Esophagus (tissue), 2 donors: ENCODE data around the gene PSMD7. TPM values are rescaled to one million over a fixed set of nuclear protein-coding genes. Genes with fewer than 3 reads are reported as not detected.
"Not testable (repeated sequence)": the region's sequence is repeated elsewhere in the genome, so short reads cannot be mapped to it uniquely, and the experiment has no call there.

ENCODE experiments used
- H3K27ac ChIP-seq, 2 donors: one replicate each; pipeline ENCODE4 v1.5.1; 2013; ENCODE audit warnings: low read depth in 2 of 2, mild to moderate bottlenecking in 2 of 2, inconsistent platforms in 1 of 2, low read length in 1 of 2, moderate library complexity in 1 of 2
- H3K27me3 ChIP-seq, 2 donors: one replicate each; pipeline ENCODE4 v1.6.1; 2013; ENCODE audit warnings: low read length in 2 of 2, control low read depth in 1 of 2, mild to moderate bottlenecking in 1 of 2; ENCODE audit not compliant: insufficient read depth in 2 of 2, control insufficient read depth in 1 of 2
- H3K36me3 ChIP-seq, 2 donors: one replicate each; pipeline ENCODE4 v1.6.1; 2013; ENCODE audit warnings: low read length in 1 of 2; ENCODE audit not compliant: control insufficient read depth in 2 of 2, insufficient read depth in 2 of 2
- H3K4me1 ChIP-seq, 2 donors: one replicate each; pipeline ENCODE4 v1.6.1; 2013; ENCODE audit warnings: low read length in 1 of 2; ENCODE audit not compliant: control insufficient read depth in 2 of 2, insufficient read depth in 2 of 2
- H3K4me3 ChIP-seq, 2 donors: one replicate each; pipeline ENCODE4 v1.5.1; 2013; ENCODE audit warnings: low read length in 2 of 2, mild to moderate bottlenecking in 2 of 2, low read depth in 1 of 2, moderate library complexity in 1 of 2
- H3K9me3 ChIP-seq, 2 donors: one replicate each; pipeline ENCODE4 v1.6.1; 2013; ENCODE audit warnings: mild to moderate bottlenecking in 2 of 2, low read depth in 1 of 2, low read length in 1 of 2, moderate library complexity in 1 of 2; ENCODE audit not compliant: control insufficient read depth in 2 of 2, insufficient read depth in 1 of 2
- WGBS, 2 donors: extraction: QIAGEN DNeasy Blood & Tissue Kit; methylation state at CpG; one replicate each; pipeline ENCODE4 v1.1.7; 2013; 5-methylcytosine and 5-hydroxymethylcytosine counted together
- polyA plus RNA-seq, 2 donors: library from polyadenylated mRNA; stranded (reverse); fragments of 200-250 nt; gene quantifications; one replicate each; pipeline ENCODE4 v1.2.3, GENCODE V29; 2013
- donor health status: healthy with polysubstance abuse.
- donor health status: Bipolar disorder and iron deficiency.

The PSMD7 gene
- polyA plus RNA-seq, 2 donors: 29.8 to 84.2 TPM

- no peaks in the 10 kb centered on the region for H3K9me3 ChIP-seq
- H3K4me1 ChIP-seq: no peaks in the 10 kb centered on the region
- no peaks in the 10 kb centered on the region for H3K27me3 ChIP-seq
- H3K36me3 ChIP-seq: peaks cover 18 to 24% of the 10 kb centered on the region in 2 donors
- no peak overlapping the region for H3K4me3 ChIP-seq
- H3K27ac ChIP-seq: no peak overlapping the region
- WGBS, 2 donors: 61 to 64% methylated on average over 8 of the region's 8 CpGs
Observed at GRCh38 chr16:74305978-74306784, 9.6 kb downstream of the PSMD7 start.

- Histone ChIP-seq H3K9me3 (no peaks in the 10 kb centered on the region), H3K4me1 (no peaks in the 10 kb centered on the region), H3K27ac (no peak overlapping the region), H3K4me3 (no peak overlapping the region), H3K27me3 (no peaks in the 10 kb centered on the region), H3K36me3 (peaks cover 18 to 20% of the 10 kb centered on the region in 2 donors)
- 90 to 93% methylated on average over 6 of the region's 6 CpGs for WGBS, 2 donors
Observed at GRCh38 chr16:74307383-74307782, 10.8 kb downstream of the PSMD7 start.

- 70% methylated on average over 15 of the region's 15 CpGs for WGBS, 2 donors
Observed at GRCh38 chr16:74309789-74310781, 13.5 kb downstream of the PSMD7 start.

GRCh38 chr16:74315059-74315458 is 18.4 kb downstream of the PSMD7 start:
- H3K27me3 ChIP-seq: no peaks in the 10 kb centered on the region
- 90% methylated on average over 7 of the region's 7 CpGs for WGBS, 2 donors
- H3K36me3 ChIP-seq: no peaks in the 10 kb centered on the region
- peaks cover 0 to 2% of the 10 kb centered on the region in 2 donors for H3K4me1 ChIP-seq
- H3K9me3 ChIP-seq: no peaks in the 10 kb centered on the region
- no peak overlapping the region for H3K4me3 ChIP-seq
- no peak overlapping the region for H3K27ac ChIP-seq

More at GRCh38 chr16:74309789-74310781, 13.5 kb downstream of the PSMD7 start:
- no peak overlapping the region for H3K27ac ChIP-seq
- no peaks in the 10 kb centered on the region for H3K9me3 ChIP-seq
- no peaks in the 10 kb centered on the region for H3K27me3 ChIP-seq
- peaks cover 4 to 7% of the 10 kb centered on the region in 2 donors for H3K36me3 ChIP-seq
- no peaks in the 10 kb centered on the region for H3K4me1 ChIP-seq
- no peak overlapping the region for H3K4me3 ChIP-seq

- H3K4me3 ChIP-seq: no peak overlapping the region
- H3K36me3 ChIP-seq: peaks cover 0 to 2% of the 10 kb centered on the region in 2 donors
- WGBS, 2 donors: 73 to 75% methylated on average over 6 of the region's 6 CpGs
- H3K4me1 ChIP-seq: peaks cover 0 to 2% of the 10 kb centered on the region in 2 donors
- no peaks in the 10 kb centered on the region for H3K27me3 ChIP-seq
- no peak overlapping the region for H3K27ac ChIP-seq
- no peaks in the 10 kb centered on the region for H3K9me3 ChIP-seq
Observed at GRCh38 chr16:74320707-74321106, 24.1 kb downstream of the PSMD7 start.

GRCh38 chr16:74321356-74321755 is 24.7 kb downstream of the PSMD7 start:
- Histone ChIP-seq H3K9me3 (no peaks in the 10 kb centered on the region), H3K27me3 (no peaks in the 10 kb centered on the region), H3K4me1 (peaks cover 0 to 2% of the 10 kb centered on the region in 2 donors), H3K36me3 (peaks cover 0 to 4% of the 10 kb centered on the region in 2 donors), H3K27ac (no peak overlapping the region), H3K4me3 (no peak overlapping the region)
- WGBS, 2 donors: 85 to 96% methylated on average over 2 of the region's 2 CpGs

GRCh38 chr16:74322301-74322710 is 25.7 kb downstream of the PSMD7 start:
- Histone ChIP-seq H3K4me3 (no peak overlapping the region), H3K4me1 (peaks cover 0 to 2% of the 10 kb centered on the region in 2 donors), H3K9me3 (no peaks in the 10 kb centered on the region), H3K27ac (no peak overlapping the region), H3K36me3 (peaks cover 0 to 6% of the 10 kb centered on the region in 2 donors), H3K27me3 (no peaks in the 10 kb centered on the region)
- WGBS, 2 donors: 75 to 84% methylated on average over 7 of the region's 7 CpGs

- H3K4me3 ChIP-seq, H3K9me3 ChIP-seq, H3K27me3 ChIP-seq, H3K27ac ChIP-seq, H3K4me1 ChIP-seq, H3K36me3 ChIP-seq: not testable (repeated sequence)
- 95 to 99% methylated on average over 5 of the region's 5 CpGs for WGBS, 2 donors
Observed at GRCh38 chr16:74324777-74325176, 28.2 kb downstream of the PSMD7 start.

- no peak overlapping the region for H3K4me3 ChIP-seq
- H3K9me3 ChIP-seq: no peaks in the 10 kb centered on the region
- no peaks in the 10 kb centered on the region for H3K4me1 ChIP-seq
- no peak overlapping the region for H3K27ac ChIP-seq
- no peaks in the 10 kb centered on the region for H3K27me3 ChIP-seq
- WGBS, 2 donors: 85 to 89% methylated on average over 10 of the region's 10 CpGs
- H3K36me3 ChIP-seq: peaks cover 0 to 6% of the 10 kb centered on the region in 2 donors
Observed at GRCh38 chr16:74325641-74326040, 29.0 kb downstream of the PSMD7 start.
